A549 (cell line): Measurements from ENCODE around the gene CRYBG2. TPM values are rescaled to one million over a fixed set of nuclear protein-coding genes. Genes with fewer than 3 reads are reported as not detected.

ENCODE experiments used
- ATAC-seq, 2 experiments: fragments of 200-7000 bp in 1 of 2; fragments of >200 bp in 1 of 2; cut with Nextera tagmentation in 1 of 2; cut with Tn5 transposase in 1 of 2; 3 replicates each; pipeline versions ENCODE4 v1.8.0 to v1.9.1; 2018 to 2020; ENCODE audit warnings: mild to moderate bottlenecking in 1 of 2, moderate library complexity in 1 of 2
- CTCF ChIA-PET: fragments of 300-600 bp; sonication (Branson Sonifier 250); formaldehyde crosslinking; extraction: SDS; loops from one replicate; lab custom pipeline; 2021; ENCODE audit warnings: antibody characterized with exemption, inconsistent platforms; lab: Yijun Ruan, JAX
- POLR2A ChIA-PET: fragments of 350-600 bp; formaldehyde crosslinking; extraction: SDS; loops from one replicate; lab custom pipeline; 2021; ENCODE audit warnings: antibody characterized with exemption, inconsistent platforms; lab: Yijun Ruan, JAX
- DNase-seq, 2 experiments: peaks; one replicate each; pipeline versions ENCODE4 v3.0.0 to v3.0.0-alpha.2; 2011 to 2016; ENCODE audit warnings: low read depth in 1 of 2, low spot score in 1 of 2
- FAIRE-seq: peaks from 2 replicates; lab custom pipeline; 2011; peaks lifted over from hg19 to GRCh38; lab: Jason Lieb, UNC
- H3K27ac ChIP-seq, 2 experiments: fragments of >200 bp; sonication (Bioruptor Twin); formaldehyde crosslinking; 3 replicates each; pipeline ENCODE4 v1.5.1; 2016 to 2017
- H3K4me1 ChIP-seq: fragments of >200 bp; sonication (Bioruptor Twin); formaldehyde crosslinking; 3 replicates; pipeline ENCODE4 v1.6.1; 2016
- H3K4me2 ChIP-seq: fragments of >200 bp; sonication (Bioruptor Twin); formaldehyde crosslinking; 3 replicates; pipeline ENCODE4 v1.6.1; 2016
- H3K4me3 ChIP-seq: fragments of >200 bp; sonication (Bioruptor Twin); formaldehyde crosslinking; 3 replicates; pipeline ENCODE4 v1.5.1; 2016
- H3K9me3 ChIP-seq: fragments of >200 bp; sonication (Bioruptor Twin); formaldehyde crosslinking; 3 replicates; pipeline ENCODE4 v1.6.1; 2016
- ATOH8 ChIP-seq: fragments of 250-450 bp; sonication (Bioruptor Pico); IDR thresholded peaks from 2 replicates; pipeline ENCODE4 v1.5.0; 2020; ENCODE audit warnings: low read depth, mild to moderate bottlenecking, moderate library complexity
- CBX8 ChIP-seq: fragments of 200-600 bp; sonication (generic); IDR thresholded peaks from 2 replicates; pipeline ENCODE4 v1.6.1; 2016
- CHD2 ChIP-seq: fragments of 150-350 bp; IDR thresholded peaks from 2 replicates; pipeline ENCODE4 v1.6.1; 2014; ENCODE audit warnings: low read length; ENCODE audit not compliant: partially characterized antibody
- CTCF ChIP-seq: fragments of >200 bp; sonication (Bioruptor Twin); formaldehyde crosslinking; IDR thresholded peaks from 3 replicates; pipeline ENCODE4 v1.5.1; 2016
- EHF ChIP-seq: fragments of 250-450 bp; sonication (Bioruptor Pico); IDR thresholded peaks from 2 replicates; pipeline ENCODE4 v1.5.0; 2020; ENCODE audit warnings: mild to moderate bottlenecking
- FOXS1 ChIP-seq: fragments of 250-450 bp; sonication (Bioruptor Pico); IDR thresholded peaks from 2 replicates; pipeline ENCODE4 v1.5.0; 2020; ENCODE audit warnings: mild to moderate bottlenecking, moderate library complexity
- HOXA7 ChIP-seq: fragments of 250-450 bp; sonication (Bioruptor Pico); IDR thresholded peaks from 2 replicates; pipeline ENCODE4 v1.5.0; 2020; ENCODE audit warnings: mild to moderate bottlenecking, moderate library complexity
- HOXB13 ChIP-seq: fragments of 250-450 bp; sonication (Bioruptor Pico); IDR thresholded peaks from 2 replicates; pipeline ENCODE4 v1.5.0; 2020; ENCODE audit warnings: low read depth, mild to moderate bottlenecking, moderate library complexity
- JUNB ChIP-seq: fragments of >200 bp; sonication (Bioruptor Twin); formaldehyde crosslinking; IDR thresholded peaks from 2 replicates; pipeline ENCODE4 v1.6.1; 2016
- KDM5A ChIP-seq: fragments of 200-600 bp; sonication (generic); IDR thresholded peaks from 2 replicates; pipeline ENCODE4 v1.6.1; 2016; ENCODE audit warnings: antibody characterized with exemption, mild to moderate bottlenecking
- MAFK ChIP-seq: fragments of 450-650 bp; IDR thresholded peaks from 2 replicates; pipeline ENCODE4 v1.6.1; 2014; ENCODE audit not compliant: partially characterized antibody
- MAZ ChIP-seq: fragments of 150-350 bp; IDR thresholded peaks from 2 replicates; pipeline ENCODE4 v1.6.1; 2014; ENCODE audit warnings: antibody characterized with exemption, low read depth, low read length, borderline replicate concordance
- NFE2L2 ChIP-seq: fragments of 150-350 bp; conservative IDR thresholded peaks from 2 replicates; pipeline ENCODE4 v1.6.1; 2014; ENCODE audit warnings: low read length
- RAD21 ChIP-seq, 2 experiments: fragments of >200 bp in 1 of 2; sonication (Bioruptor Twin) in 1 of 2; formaldehyde crosslinking in 1 of 2; IDR thresholded peaks in 1 of 2; conservative IDR thresholded peaks in 1 of 2; 2 replicates in 1 of 2; 3 replicates in 1 of 2; pipeline ENCODE4 v1.6.1; 2012 to 2018; ENCODE audit warnings: inconsistent platforms in 1 of 2
- RCOR1 ChIP-seq: fragments of 150-350 bp; IDR thresholded peaks from 2 replicates; pipeline ENCODE4 v1.6.1; 2014; ENCODE audit warnings: antibody characterized with exemption, low read length, low read depth
- SMC3 ChIP-seq: fragments of >200 bp; sonication (Bioruptor Twin); formaldehyde crosslinking; IDR thresholded peaks from 3 replicates; pipeline ENCODE4 v1.6.1; 2018; ENCODE audit warnings: inconsistent platforms
- TP53 ChIP-seq: fragments of 250-450 bp; sonication (Bioruptor Pico); IDR thresholded peaks from 2 replicates; pipeline ENCODE4 v1.5.0; 2021; ENCODE audit warnings: mild to moderate bottlenecking, moderate library complexity
- ZSCAN20 ChIP-seq: fragments of 250-450 bp; sonication (Bioruptor Pico); IDR thresholded peaks from 2 replicates; pipeline ENCODE4 v1.8.0; 2022; ENCODE audit warnings: mild to moderate bottlenecking, moderate library complexity
- WGBS: methylation state at CpG from one replicate; pipeline ENCODE4 v1.1.6; 2017; ENCODE audit errors: missing lambda C conversion rate; 5-methylcytosine and 5-hydroxymethylcytosine counted together
- polyA plus RNA-seq, 4 experiments: library from polyadenylated mRNA; depleted of rRNA in 3 of 4; stranded (reverse); fragments of >200 nt; fragmentation: RNase III in 1 of 4; extraction: RNeasy Plus Mini Kit Qiagen cat#74134 plus additional on column Dnase treatment in 1 of 4; gene quantifications; 2 replicates in 3 of 4; 3 replicates in 1 of 4; pipeline ENCODE4 v1.2.3, GENCODE V29; 2011 to 2017
- TF ChIP-seq, protein P1 (sequence below): fragments of 250-450 bp; sonication (Bioruptor Pico); IDR thresholded peaks from 2 replicates; pipeline ENCODE4 v1.5.0; 2021; ENCODE audit warnings: mild to moderate bottlenecking, moderate library complexity, borderline replicate concordance
- TF ChIP-seq, protein P2 (sequence below): IDR thresholded peaks from 2 replicates; pipeline ENCODE4 v1.6.1; 2012

Gene CRYBG2
- polyA plus RNA-seq, 2 of the 4 experiments (the other 2 are of a cell fraction) = 0.67 to 2.7 TPM

GRCh38 chr1:26322042-26322331, 31.9 kb downstream of the CRYBG2 start (continued):
- TF ChIP-seq, protein P1, sequence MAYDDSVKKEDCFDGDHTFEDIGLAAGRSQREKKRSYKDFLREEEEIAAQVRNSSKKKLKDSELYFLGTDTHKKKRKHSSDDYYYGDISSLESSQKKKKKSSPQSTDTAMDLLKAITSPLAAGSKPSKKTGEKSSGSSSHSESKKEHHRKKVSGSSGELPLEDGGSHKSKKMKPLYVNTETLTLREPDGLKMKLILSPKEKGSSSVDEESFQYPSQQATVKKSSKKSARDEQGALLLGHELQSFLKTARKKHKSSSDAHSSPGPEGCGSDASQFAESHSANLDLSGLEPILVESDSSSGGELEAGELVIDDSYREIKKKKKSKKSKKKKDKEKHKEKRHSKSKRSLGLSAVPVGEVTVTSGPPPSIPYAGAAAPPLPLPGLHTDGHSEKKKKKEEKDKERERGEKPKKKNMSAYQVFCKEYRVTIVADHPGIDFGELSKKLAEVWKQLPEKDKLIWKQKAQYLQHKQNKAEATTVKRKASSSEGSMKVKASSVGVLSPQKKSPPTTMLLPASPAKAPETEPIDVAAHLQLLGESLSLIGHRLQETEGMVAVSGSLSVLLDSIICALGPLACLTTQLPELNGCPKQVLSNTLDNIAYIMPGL (CRISPR knock-in tag) = no peak
- TF ChIP-seq RCOR1 (no peak), CBX8 (no peak), ATOH8 (CRISPR knock-in tag) (no peak), MAFK (no peak), FOXS1 (CRISPR knock-in tag) (no peak)

GRCh38 chr1:26321315-26322041, 32.5 kb downstream of the CRYBG2 start:
- POLR2A ChIA-PET = no interaction called here
- WGBS = 29% methylated on average over 10 of the region's 16 CpGs
- ATAC-seq (peak; percentile 88 to 97), FAIRE-seq (no peak), DNase-seq (peak; percentile 69 to 75)
- H3K4me2 ChIP-seq = peak overlapping the region; percentile 37; the same call in 2 of the 3 replicates
- H3K4me1 ChIP-seq = 0 out of 3 replicates have a peak, but pooled peaks cover 5% of the 10 kb centered on the region
- H3K9me3 ChIP-seq = no peaks in the 10 kb centered on the region
- CTCF ChIA-PET = interaction anchor here (0.6 to 14.3 kb wide), 53 partner anchors 10 to 695 kb away, joined by 3 to 128 read pairs (median 4); partner anchors contain the start of genes C1orf232, CATSPER4, CEP85 and SH3BGRL3
- no peak overlapping the region for H3K4me3 ChIP-seq
- TF ChIP-seq CTCF (peak; percentile 63), CHD2 (peak; percentile 50), EHF (CRISPR knock-in tag) (no peak), HOXB13 (CRISPR knock-in tag) (no peak), RAD21 (conservative IDR thresholded peaks at IDR 0.05 in 1 of 2, IDR thresholded peaks at IDR 0.05 in 1 of 2) (peak; percentile 78 to 88), MAZ (0 out of 2 replicates have a peak, but pooled peaks have one; percentile 42), SMC3 (peak; percentile 67)
- H3K27ac ChIP-seq = peak overlapping the region in 1 of 2 experiments; percentile 67; a peak in 3 of 6 replicates

DNA sequence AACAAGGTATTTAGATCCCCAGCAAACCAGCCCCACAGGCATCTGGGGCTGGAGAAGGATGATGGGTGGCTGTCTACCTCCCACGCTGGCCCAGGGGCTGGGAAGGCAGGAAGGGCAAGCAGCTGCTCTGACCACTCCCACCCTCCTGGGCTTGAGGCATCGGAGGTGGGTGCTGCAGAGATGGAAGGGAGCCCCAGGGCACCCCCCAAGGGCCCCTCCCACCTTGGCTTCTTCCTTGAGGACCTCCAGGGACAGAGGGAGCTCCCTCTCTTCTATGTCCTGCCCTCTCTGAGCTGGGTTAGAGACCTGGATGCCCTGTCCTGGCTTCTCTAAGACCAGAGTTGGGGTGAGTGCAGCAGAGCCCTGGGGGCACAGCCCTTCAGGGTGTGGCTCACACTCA, 33.0 kb downstream of the CRYBG2 start:
- WGBS = 50% methylated on average over 2 of the region's 2 CpGs
- Histone ChIP-seq H3K9me3 (no peaks in the 10 kb centered on the region), H3K4me1 (0 out of 3 replicates have a peak, but pooled peaks cover 5% of the 10 kb centered on the region), H3K4me2 (peak overlapping the region; percentile 37; the same call in 1 of the 3 replicates), H3K27ac (peak overlapping the region in 1 of 2 experiments; percentile 67; a peak in 2 of 6 replicates), H3K4me3 (no peak overlapping the region)
- ChIA-PET POLR2A (no interaction called here), CTCF (interaction anchor here (0.6 to 14.3 kb wide), 21 partner anchors 11 to 695 kb away, joined by 3 to 128 read pairs (median 12); partner anchors contain the start of gene SH3BGRL3)
- DNase-seq (no peak), ATAC-seq (peak; percentile 7 to 30; a peak in 2 of 6 replicates), FAIRE-seq (no peak)
- TF ChIP-seq ZSCAN20 (CRISPR knock-in tag) (no peak), TP53 (CRISPR knock-in tag) (no peak), KDM5A (no peak), JUNB (no peak), NFE2L2 (no peak), HOXA7 (CRISPR knock-in tag) (no peak)
- TF ChIP-seq, protein P2, sequence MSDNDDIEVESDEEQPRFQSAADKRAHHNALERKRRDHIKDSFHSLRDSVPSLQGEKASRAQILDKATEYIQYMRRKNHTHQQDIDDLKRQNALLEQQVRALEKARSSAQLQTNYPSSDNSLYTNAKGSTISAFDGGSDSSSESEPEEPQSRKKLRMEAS = no peak
